Skeletal muscle cell (primary cell): ENCODE measurements around the gene GRHL1.

ENCODE experiments used
- DNase-seq: peaks from one replicate; pipeline ENCODE4 v3.0.0-alpha.2; 2010; ENCODE audit warnings: low read depth
- H3K4me3 ChIP-seq: 2 replicates; pipeline ENCODE4 v1.5.1; 2011; ENCODE audit warnings: low read depth, mild to moderate bottlenecking, control low read depth, low read length, moderate library complexity

The GRHL1 gene

GRCh38 chr2:9970200-9971044, 18.9 kb downstream of the GRHL1 start:
- no peak overlapping the region for H3K4me3 ChIP-seq
- no peak for DNase-seq

- DNase-seq, result no peak
- H3K4me3 ChIP-seq, result no peak overlapping the region
These were observed 19.8 kb downstream of the GRHL1 start for GRCh38 chr2:9971105-9971818.

GRCh38 chr2:9971890-9972289, 20.4 kb downstream of the GRHL1 start:
- DNase-seq, result no peak
- no peak overlapping the region for H3K4me3 ChIP-seq

GRCh38 chr2:9972621-9973479, 21.4 kb downstream of the GRHL1 start:
- no peak overlapping the region for H3K4me3 ChIP-seq
- peak; percentile 52 for DNase-seq

GRCh38 chr2:9973690-9974089, 22.2 kb downstream of the GRHL1 start:
- no peak for DNase-seq
- no peak overlapping the region for H3K4me3 ChIP-seq

GRCh38 chr2:9974343-9974742, 22.9 kb downstream of the GRHL1 start:
- no peak overlapping the region for H3K4me3 ChIP-seq
- no peak for DNase-seq

- H3K4me3 ChIP-seq, result no peak overlapping the region
- no peak for DNase-seq
These were observed 23.8 kb downstream of the GRHL1 start for GRCh38 chr2:9975328-9975727.

- H3K4me3 ChIP-seq, result no peak overlapping the region
- peak; percentile 93 for DNase-seq
These were observed 24.4 kb downstream of the GRHL1 start for GRCh38 chr2:9975805-9976447.

GRCh38 chr2:9979977-9980376, 28.5 kb downstream of the GRHL1 start:
- DNase-seq, result no peak
- H3K4me3 ChIP-seq, result no peak overlapping the region

GRCh38 chr2:9980520-9980919, 29.0 kb downstream of the GRHL1 start:
- DNase-seq, result no peak
- no peak overlapping the region for H3K4me3 ChIP-seq

- no peak for DNase-seq
These were observed 30.2 kb downstream of the GRHL1 start for GRCh38 chr2:9981655-9982054.

GRCh38 chr2:9982248-9982647, 30.8 kb downstream of the GRHL1 start:
- H3K4me3 ChIP-seq, result no peak overlapping the region
- peak; percentile 75 for DNase-seq

More at GRCh38 chr2:9981655-9982054, 30.2 kb downstream of the GRHL1 start:
- H3K4me3 ChIP-seq, result no peak overlapping the region

- no peak for DNase-seq
- no peak overlapping the region for H3K4me3 ChIP-seq
These were observed 31.4 kb downstream of the GRHL1 start for GRCh38 chr2:9982891-9983290.

GRCh38 chr2:9983401-9984216, 32.1 kb downstream of the GRHL1 start:
- DNase-seq, result no peak
- H3K4me3 ChIP-seq, result no peak overlapping the region

- no peak for DNase-seq
- H3K4me3 ChIP-seq, result no peak overlapping the region
These were observed 32.8 kb downstream of the GRHL1 start for GRCh38 chr2:9984217-9984739.

- H3K4me3 ChIP-seq, result no peak overlapping the region
- DNase-seq, result no peak
These were observed 33.5 kb downstream of the GRHL1 start for GRCh38 chr2:9984871-9985480.

- no peak overlapping the region for H3K4me3 ChIP-seq
- DNase-seq, result no peak
These were observed 34.2 kb downstream of the GRHL1 start for GRCh38 chr2:9985531-9986328.
